Stimulated activated naive B cell treated with anti-CD40 and anti-IgM and Interleukin-4, amounts not matched to agents 10 μg/mL and 1 μg/mL and 100 μg/mL, for 72 hours (primary cell): ENCODE results near the gene OXCT2.
"Not testable (repeated sequence)": the region's sequence is repeated elsewhere in the genome, so short reads cannot be mapped to it uniquely, and the experiment has no call there.

Experiments used
- ATAC-seq, 2 donors: fragments of 150-1000 bp; cut with Tn5 transposase; replicated peaks; 2 replicates each; pipeline ENCODE4 v1.10.0; 2021; ENCODE audit warnings: moderate library complexity in 1 of 2
- DNase-seq: peaks from one replicate; pipeline ENCODE4 v3.0.0; 2021
- H3K27ac Mint-ChIP-seq: one replicate; pipeline ENCODE4 v1.8.0; 2022; ENCODE audit warnings: mild to moderate bottlenecking, mixed read lengths
- H3K27me3 Mint-ChIP-seq, 2 donors: one replicate each; pipeline ENCODE4 v1.8.0; 2022; ENCODE audit warnings: mixed read lengths in 2 of 2
- H3K36me3 Mint-ChIP-seq, 2 donors: one replicate each; pipeline ENCODE4 v1.8.0; 2022; ENCODE audit warnings: mixed read lengths in 2 of 2, mild to moderate bottlenecking in 1 of 2
- H3K4me1 Mint-ChIP-seq, 2 donors: one replicate each; pipeline ENCODE4 v1.8.0; 2022; ENCODE audit warnings: mixed read lengths in 2 of 2, mild to moderate bottlenecking in 1 of 2
- H3K4me3 Mint-ChIP-seq, 2 donors: one replicate each; pipeline ENCODE4 v1.8.0; 2022; ENCODE audit warnings: mild to moderate bottlenecking in 2 of 2, mixed read lengths in 2 of 2, moderate library complexity in 1 of 2
- H3K9me3 Mint-ChIP-seq, 2 donors: one replicate each; pipeline ENCODE4 v1.8.0; 2022; ENCODE audit warnings: mixed read lengths in 2 of 2, mild to moderate bottlenecking in 1 of 2

The OXCT2 gene

GRCh38 chr1:39779821-39780220 is 8.7 kb upstream of the OXCT2 start:
- Mint-ChIP-seq H3K4me1 (peaks cover 5 to 13% of the 10 kb centered on the region in 2 donors), H3K4me3 (no peak overlapping the region), H3K9me3 (no peaks in the 10 kb centered on the region), H3K27me3 (peaks cover 0 to 23% of the 10 kb centered on the region in 2 donors), H3K36me3 (no peaks in the 10 kb centered on the region), H3K27ac (no peak overlapping the region)
- ATAC-seq: no peak
- DNase-seq: no peak

- Mint-ChIP-seq H3K4me3 (no peak overlapping the region), H3K9me3 (no peaks in the 10 kb centered on the region), H3K27ac (no peak overlapping the region), H3K36me3 (no peaks in the 10 kb centered on the region), H3K4me1 (peaks cover 5 to 13% of the 10 kb centered on the region in 2 donors), H3K27me3 (peaks cover 0 to 23% of the 10 kb centered on the region in 2 donors)
- DNase-seq (no peak), ATAC-seq (peak in 1 of 2 donors; percentile 29)
Measured at GRCh38 chr1:39779137-39779536, 8.0 kb upstream of the OXCT2 start.

GRCh38 chr1:39778463-39779099 is 7.4 kb upstream of the OXCT2 start:
- not testable (repeated sequence) for H3K9me3 Mint-ChIP-seq, ATAC-seq, H3K36me3 Mint-ChIP-seq, H3K27ac Mint-ChIP-seq, DNase-seq, H3K4me3 Mint-ChIP-seq
- peaks cover 5 to 13% of the 10 kb centered on the region in 2 donors for H3K4me1 Mint-ChIP-seq
- H3K27me3 Mint-ChIP-seq: peaks cover 0 to 18% of the 10 kb centered on the region in 2 donors

DNA sequence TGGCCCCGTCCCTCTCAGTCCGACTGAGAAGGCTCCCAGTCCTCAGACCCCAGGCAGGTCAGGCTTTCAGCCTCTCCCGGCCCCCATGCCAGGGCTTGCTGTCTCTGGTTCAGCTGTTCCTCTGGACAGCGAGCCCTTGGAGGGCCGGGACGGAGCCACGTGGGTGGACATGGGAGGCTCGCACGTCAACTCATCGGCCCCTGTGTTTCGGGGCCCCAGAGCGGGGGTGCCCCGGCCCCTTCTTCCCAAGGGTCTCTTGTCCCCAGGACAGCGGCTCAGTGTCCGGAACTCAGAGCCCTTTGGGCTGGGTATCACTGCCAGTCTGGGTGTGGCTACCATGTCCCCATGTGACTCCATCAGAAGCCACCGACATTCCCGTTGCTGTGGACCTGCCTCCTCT is 6.7 kb upstream of the OXCT2 start:
- Mint-ChIP-seq H3K4me1 (peaks cover 5 to 13% of the 10 kb centered on the region in 2 donors), H3K27me3 (peaks cover 0 to 11% of the 10 kb centered on the region in 2 donors)
- not testable (repeated sequence) for H3K4me3 Mint-ChIP-seq, H3K36me3 Mint-ChIP-seq, H3K9me3 Mint-ChIP-seq, DNase-seq, ATAC-seq, H3K27ac Mint-ChIP-seq

DNA sequence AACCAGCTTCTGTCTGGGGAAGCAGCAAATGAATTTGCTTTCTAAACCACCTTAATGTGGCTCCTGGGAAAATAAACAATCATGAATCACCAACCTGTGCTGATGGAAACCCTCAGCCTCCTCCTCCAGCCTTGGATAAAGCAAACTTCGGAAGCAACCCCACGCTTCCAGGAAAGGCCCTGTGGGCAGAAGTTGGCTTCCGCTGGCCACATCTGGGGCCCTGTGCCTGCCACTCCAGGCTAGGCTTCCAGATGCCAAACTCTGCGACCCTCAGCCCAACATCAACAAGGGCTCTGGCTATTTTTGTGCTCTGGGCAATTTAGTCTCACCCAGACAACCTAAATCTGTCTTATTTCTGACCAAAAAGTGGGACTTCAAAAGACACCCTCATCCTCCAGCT is 6.2 kb upstream of the OXCT2 start:
- ATAC-seq (no peak), DNase-seq (no peak)
- H3K9me3 Mint-ChIP-seq: no peaks in the 10 kb centered on the region
- H3K4me1 Mint-ChIP-seq: peaks cover 5 to 13% of the 10 kb centered on the region in 2 donors
- no peak overlapping the region for H3K4me3 Mint-ChIP-seq
- no peaks in the 10 kb centered on the region for H3K36me3 Mint-ChIP-seq
- peaks cover 0 to 11% of the 10 kb centered on the region in 2 donors for H3K27me3 Mint-ChIP-seq
- no peak overlapping the region for H3K27ac Mint-ChIP-seq

DNA sequence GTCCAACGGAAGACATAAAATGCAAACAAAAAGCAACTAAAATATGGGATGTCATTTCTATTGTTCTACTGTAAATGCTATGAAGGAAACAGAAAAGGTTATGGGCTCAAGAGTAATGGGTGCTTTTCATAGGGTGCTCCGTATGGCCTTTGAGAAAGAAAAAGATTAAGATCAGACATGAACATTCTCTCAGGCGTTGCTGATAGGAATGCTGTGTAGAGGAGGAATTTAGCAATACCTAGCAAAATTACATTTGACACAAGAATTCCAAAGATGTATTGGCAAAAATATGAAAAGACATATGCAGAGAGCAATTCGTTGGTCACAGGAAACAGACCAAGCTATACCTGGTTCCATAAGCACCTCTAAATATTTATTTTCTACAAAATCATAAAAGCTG is 5.7 kb upstream of the OXCT2 start:
- ATAC-seq: no peak
- H3K4me3 Mint-ChIP-seq: no peak overlapping the region
- no peak overlapping the region for H3K27ac Mint-ChIP-seq
- peaks cover 0 to 11% of the 10 kb centered on the region in 2 donors for H3K27me3 Mint-ChIP-seq
- H3K36me3 Mint-ChIP-seq: no peaks in the 10 kb centered on the region
- no peaks in the 10 kb centered on the region for H3K9me3 Mint-ChIP-seq
- no peak for DNase-seq
- H3K4me1 Mint-ChIP-seq: peaks cover 5 to 13% of the 10 kb centered on the region in 2 donors

- peaks cover 5 to 13% of the 10 kb centered on the region in 2 donors for H3K4me1 Mint-ChIP-seq
- H3K9me3 Mint-ChIP-seq: no peaks in the 10 kb centered on the region
- peak overlapping the region; percentile 91 for H3K27ac Mint-ChIP-seq
- peaks cover 0 to 11% of the 10 kb centered on the region in 2 donors for H3K27me3 Mint-ChIP-seq
- ATAC-seq (peak; percentile 28 to 34), DNase-seq (no peak)
- H3K36me3 Mint-ChIP-seq: no peaks in the 10 kb centered on the region
- peak overlapping the region in 1 of 2 donors; percentile 43 for H3K4me3 Mint-ChIP-seq
Measured at GRCh38 chr1:39776400-39776713, 5.2 kb upstream of the OXCT2 start.

DNA sequence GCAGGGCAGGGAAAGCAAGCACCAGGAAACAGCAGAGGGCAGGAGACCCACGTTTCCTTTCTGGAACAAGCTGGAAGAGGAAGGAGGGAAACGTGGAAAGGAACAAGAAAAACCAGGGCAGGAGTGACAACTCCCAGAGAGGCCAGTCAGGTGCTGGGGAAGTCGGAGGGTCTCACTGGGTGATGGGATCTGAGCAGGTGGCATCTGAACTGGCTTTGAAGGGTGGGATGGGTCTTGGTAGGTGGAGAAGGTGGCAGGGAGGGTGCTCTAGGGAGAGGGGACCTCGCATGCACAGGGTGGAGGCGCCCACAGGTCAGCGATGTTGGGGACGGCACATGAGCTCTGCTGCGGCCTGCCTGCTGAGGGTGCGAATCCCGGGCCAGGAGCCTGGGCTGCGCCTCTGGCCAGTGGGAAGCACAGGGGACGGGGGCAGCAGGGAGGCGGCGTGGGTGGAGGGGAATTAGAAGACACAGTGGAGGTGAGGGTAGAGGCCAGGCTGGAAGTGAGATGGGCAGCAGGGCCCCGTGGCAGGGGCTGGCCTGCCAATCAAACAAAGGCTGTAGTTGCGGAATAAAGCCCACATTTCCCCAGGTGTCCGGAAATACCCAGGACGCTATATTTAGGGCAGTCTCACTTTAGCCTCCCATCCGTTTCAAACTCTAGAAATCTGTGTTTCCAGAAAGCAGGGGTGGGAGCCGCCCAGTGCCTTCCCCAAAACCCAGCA is 4.7 kb upstream of the OXCT2 start:
- peak overlapping the region in 1 of 2 donors; percentile 43 for H3K4me3 Mint-ChIP-seq
- H3K27me3 Mint-ChIP-seq: peaks cover 0 to 11% of the 10 kb centered on the region in 2 donors
- H3K27ac Mint-ChIP-seq: peak overlapping the region; percentile 91
- not testable (repeated sequence) for H3K9me3 Mint-ChIP-seq, H3K36me3 Mint-ChIP-seq, DNase-seq
- ATAC-seq: peak; percentile 26
- H3K4me1 Mint-ChIP-seq: peaks cover 5 to 13% of the 10 kb centered on the region in 2 donors

- H3K9me3 Mint-ChIP-seq, H3K4me3 Mint-ChIP-seq, H3K36me3 Mint-ChIP-seq, DNase-seq, H3K27ac Mint-ChIP-seq, ATAC-seq: not testable (repeated sequence)
- H3K4me1 Mint-ChIP-seq: peaks cover 6 to 17% of the 10 kb centered on the region in 2 donors
- H3K27me3 Mint-ChIP-seq: peaks cover 0 to 11% of the 10 kb centered on the region in 2 donors
Measured at GRCh38 chr1:39775141-39775540, 4.0 kb upstream of the OXCT2 start.

DNA sequence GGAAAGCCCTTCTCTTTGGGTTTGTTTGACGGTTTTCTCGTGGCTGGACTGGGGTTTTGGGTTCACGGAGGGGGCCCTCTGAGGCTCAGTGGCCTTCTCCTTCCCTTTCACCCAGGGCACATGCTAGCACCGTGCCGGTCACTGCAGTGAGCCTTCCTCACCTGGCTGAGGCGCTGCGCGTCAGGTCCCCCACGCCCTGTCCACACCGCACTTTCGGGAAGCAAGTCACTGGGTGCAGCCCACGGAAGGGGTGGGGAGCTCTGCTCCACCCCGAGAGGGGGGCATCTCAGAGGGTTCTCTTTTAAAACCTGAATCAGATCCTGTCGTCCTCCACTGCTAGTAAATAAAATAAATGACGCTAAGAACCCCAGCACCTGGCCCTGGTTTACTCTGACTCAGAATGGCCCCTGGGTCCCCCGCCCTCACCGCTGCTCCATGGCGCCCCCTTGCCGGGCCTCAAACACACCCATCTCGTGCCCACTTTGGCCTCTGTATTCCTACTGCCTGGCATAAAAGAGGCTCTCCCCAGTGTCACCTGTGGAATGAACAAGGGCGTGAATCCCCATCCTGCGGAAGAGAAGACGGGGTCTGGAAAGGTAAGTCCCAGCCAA is 2.3 kb upstream of the OXCT2 start:
- not testable (repeated sequence) for H3K4me3 Mint-ChIP-seq, H3K27me3 Mint-ChIP-seq, H3K36me3 Mint-ChIP-seq, H3K27ac Mint-ChIP-seq, DNase-seq, H3K9me3 Mint-ChIP-seq
- peaks cover 5 to 18% of the 10 kb centered on the region in 2 donors for H3K4me1 Mint-ChIP-seq
- ATAC-seq: peak; percentile 27 to 44

DNA sequence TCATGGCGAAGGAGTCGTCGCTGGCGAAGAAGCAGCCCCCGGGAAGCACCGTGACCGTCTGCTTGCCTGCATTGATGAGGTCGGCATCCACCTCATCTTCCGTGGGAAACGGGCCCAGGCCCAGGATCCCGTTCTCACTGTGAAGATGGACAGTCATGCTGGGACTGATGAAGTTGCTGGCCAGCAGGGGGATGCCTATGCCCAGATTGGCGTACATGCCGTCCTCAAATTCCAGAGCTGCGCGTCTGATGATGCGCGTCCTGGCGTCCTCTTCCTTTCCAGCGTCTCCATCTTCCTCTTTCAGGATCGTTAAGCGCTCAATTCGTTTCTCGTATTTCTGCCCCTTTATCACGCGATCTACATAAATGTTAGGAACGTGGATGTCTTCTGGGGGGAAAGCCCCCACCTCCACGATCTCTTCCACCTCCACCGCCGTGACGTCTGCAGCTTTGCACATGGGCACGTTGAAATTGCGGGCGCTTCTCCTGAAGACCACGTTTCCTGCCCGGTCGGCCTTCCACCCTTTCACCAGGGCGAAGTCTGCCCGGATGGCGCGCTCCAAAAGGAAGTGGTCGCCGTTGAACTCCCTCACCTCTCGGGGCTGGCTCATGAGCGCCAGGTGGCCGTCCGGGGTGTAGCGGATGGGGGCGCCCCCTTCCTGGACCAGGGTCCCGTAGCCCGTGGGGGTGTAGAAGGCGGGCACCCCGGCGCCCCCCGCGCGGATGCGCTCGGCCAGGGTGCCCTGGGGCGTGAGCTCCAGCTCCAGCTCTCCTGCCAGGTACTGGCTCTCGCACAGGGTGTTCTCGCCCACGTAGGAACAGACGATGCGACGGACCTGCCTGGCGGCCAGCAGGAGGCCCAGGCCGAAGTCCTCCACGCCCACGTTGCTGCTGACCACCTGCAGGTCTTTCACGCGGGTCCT is 787 bp downstream of the OXCT2 start:
- not testable (repeated sequence) for H3K9me3 Mint-ChIP-seq, H3K4me1 Mint-ChIP-seq, H3K27me3 Mint-ChIP-seq, H3K36me3 Mint-ChIP-seq
- Mint-ChIP-seq H3K4me3 (peak overlapping the region; percentile 72 to 73), H3K27ac (peak overlapping the region; percentile 89)
- ATAC-seq (peak; percentile 65 to 67), DNase-seq (peak; percentile 76)

- H3K9me3 Mint-ChIP-seq, H3K27ac Mint-ChIP-seq, H3K4me1 Mint-ChIP-seq, H3K27me3 Mint-ChIP-seq, H3K36me3 Mint-ChIP-seq, ATAC-seq, H3K4me3 Mint-ChIP-seq, DNase-seq: not testable (repeated sequence)
Measured at GRCh38 chr1:39769502-39769901, 1.6 kb downstream of the OXCT2 start.

DNA sequence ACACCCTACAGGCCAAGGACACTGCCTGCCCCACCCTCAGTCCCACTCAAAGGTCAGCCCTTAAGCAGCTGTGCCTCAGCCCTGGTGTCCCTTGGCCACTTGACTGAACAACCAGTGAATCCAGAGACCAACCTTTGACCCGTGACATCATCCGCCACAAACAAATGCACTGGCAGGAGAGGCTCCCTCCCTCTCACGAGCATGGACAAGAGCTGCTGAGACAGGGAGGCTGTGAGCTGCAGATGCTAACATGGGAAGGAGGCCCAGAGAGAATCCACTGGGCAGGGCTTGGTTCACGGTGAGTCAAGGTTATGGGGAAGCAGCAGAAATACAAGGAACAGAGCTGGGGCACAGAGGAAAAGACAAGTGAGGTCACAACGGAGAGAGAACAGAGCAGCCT is 4.7 kb downstream of the OXCT2 start:
- H3K27ac Mint-ChIP-seq, H3K9me3 Mint-ChIP-seq, ATAC-seq, H3K27me3 Mint-ChIP-seq, DNase-seq, H3K4me3 Mint-ChIP-seq, H3K36me3 Mint-ChIP-seq, H3K4me1 Mint-ChIP-seq: not testable (repeated sequence)

- not testable (repeated sequence) for H3K27me3 Mint-ChIP-seq, H3K9me3 Mint-ChIP-seq, ATAC-seq, H3K4me3 Mint-ChIP-seq, H3K4me1 Mint-ChIP-seq, DNase-seq, H3K27ac Mint-ChIP-seq
- H3K36me3 Mint-ChIP-seq: peaks cover 16 to 17% of the 10 kb centered on the region in 2 donors
Measured at GRCh38 chr1:39764512-39764911, 6.6 kb downstream of the OXCT2 start.
